KMS-11 (cell line): ENCODE data around the gene TTI1.

Source experiments
- H2AFZ ChIP-seq: fragments of 200-600 bp; sonication (generic); 2 replicates; pipeline ENCODE4 v1.6.1; 2016; ENCODE audit warnings: antibody characterized with exemption, mixed run types, low read depth
- H3K27ac ChIP-seq: fragments of 200-600 bp; sonication (generic); 2 replicates; pipeline ENCODE4 v1.6.1; 2016; ENCODE audit warnings: mild to moderate bottlenecking, mixed run types
- H3K27me3 ChIP-seq: fragments of 200-600 bp; sonication (generic); 2 replicates; pipeline ENCODE4 v1.6.1; 2017; ENCODE audit warnings: mild to moderate bottlenecking, low read depth, mixed run types, moderate library complexity; ENCODE audit not compliant: insufficient read depth
- H3K36me3 ChIP-seq: fragments of 200-600 bp; sonication (generic); 2 replicates; pipeline ENCODE4 v1.6.1; 2017; ENCODE audit warnings: mild to moderate bottlenecking, mixed run types; ENCODE audit not compliant: insufficient read depth
- H3K4me1 ChIP-seq: fragments of 200-600 bp; sonication (generic); 2 replicates; pipeline ENCODE4 v1.6.1; 2016; ENCODE audit warnings: mild to moderate bottlenecking, low read depth, mixed run types; ENCODE audit not compliant: poor library complexity, severe bottlenecking
- H3K4me2 ChIP-seq: fragments of 200-600 bp; sonication (generic); 2 replicates; pipeline ENCODE4 v1.7.0; 2016; ENCODE audit warnings: mild to moderate bottlenecking, mixed run types
- H3K4me3 ChIP-seq: fragments of 200-600 bp; sonication (generic); IDR thresholded peaks from 2 replicates; pipeline ENCODE4 v1.6.1; 2017; ENCODE audit warnings: low read depth, low read length, mixed read lengths; ENCODE audit not compliant: insufficient read depth
- H3K79me2 ChIP-seq: fragments of 200-600 bp; sonication (generic); 2 replicates; pipeline ENCODE4 v1.6.1; 2016; ENCODE audit warnings: low read depth, mixed run types; ENCODE audit not compliant: insufficient read depth
- H3K9ac ChIP-seq: fragments of 200-600 bp; sonication (generic); 2 replicates; pipeline ENCODE4 v1.6.1; 2016; ENCODE audit warnings: mild to moderate bottlenecking, mixed run types
- H4K20me1 ChIP-seq: fragments of 200-600 bp; sonication (generic); 2 replicates; pipeline ENCODE4 v1.6.1; 2016; ENCODE audit warnings: mild to moderate bottlenecking, mixed run types; ENCODE audit not compliant: insufficient read depth
- CTCF ChIP-seq: fragments of 200-600 bp; sonication (generic); conservative IDR thresholded peaks from 2 replicates; pipeline ENCODE4 v1.6.1; 2017; ENCODE audit warnings: low read depth, mild to moderate bottlenecking, antibody characterized with exemption, low read length, moderate library complexity, mixed read lengths

Gene TTI1

GRCh38 chr20:37935435-37935834 is 97.8 kb downstream of the TTI1 start:
- H3K4me2 ChIP-seq, result no peak overlapping the region
- H4K20me1 ChIP-seq, result no peaks in the 10 kb centered on the region
- H3K79me2 ChIP-seq, result no peaks in the 10 kb centered on the region
- no peak overlapping the region for H2AFZ ChIP-seq
- H3K4me3 ChIP-seq, result no peak overlapping the region
- H3K9ac ChIP-seq, result no peak overlapping the region
- no peaks in the 10 kb centered on the region for H3K36me3 ChIP-seq
- no peak for TF ChIP-seq CTCF
- H3K4me1 ChIP-seq, result no peaks in the 10 kb centered on the region
- no peak overlapping the region for H3K27ac ChIP-seq
- H3K27me3 ChIP-seq, result peaks cover 19% of the 10 kb centered on the region; the same call in 1 of the 2 replicates

GRCh38 chr20:37934634-37935375 is 98.5 kb downstream of the TTI1 start:
- Histone ChIP-seq H3K4me2 (no peak overlapping the region), H3K9ac (no peak overlapping the region)
- TF ChIP-seq CTCF, result no peak

GRCh38 chr20:37933786-37934633 is 99.2 kb downstream of the TTI1 start:
- Histone ChIP-seq H3K36me3 (no peaks in the 10 kb centered on the region), H3K27ac (no peak overlapping the region), H3K9ac (no peak overlapping the region), H2AFZ (no peak overlapping the region), H3K27me3 (peaks cover 33% of the 10 kb centered on the region; the same call in 1 of the 2 replicates), H4K20me1 (no peaks in the 10 kb centered on the region), H3K4me1 (no peaks in the 10 kb centered on the region), H3K4me2 (no peak overlapping the region), H3K4me3 (no peak overlapping the region), H3K79me2 (no peaks in the 10 kb centered on the region)
- TF ChIP-seq CTCF, result no peak

More at GRCh38 chr20:37934634-37935375, 98.5 kb downstream of the TTI1 start:
- Histone ChIP-seq H3K27ac (no peak overlapping the region), H3K27me3 (peaks cover 25% of the 10 kb centered on the region; the same call in 1 of the 2 replicates), H3K36me3 (no peaks in the 10 kb centered on the region), H3K4me3 (no peak overlapping the region), H3K4me1 (no peaks in the 10 kb centered on the region), H3K79me2 (no peaks in the 10 kb centered on the region), H2AFZ (no peak overlapping the region), H4K20me1 (no peaks in the 10 kb centered on the region)
